HepG2 (cell line): ENCODE results near the gene NR3C2. TPM values are rescaled to one million over a fixed set of nuclear protein-coding genes. Genes with fewer than 3 reads are reported as not detected.

ENCODE experiments used
- ATAC-seq: fragments of 200-7000 bp; cut with Tn5 transposase; 3 replicates; pipeline ENCODE4 v1.9.1; 2020; ENCODE audit warnings: mild to moderate bottlenecking, moderate library complexity
- BruUV-seq: library from RNA; stranded (reverse); fragments of 400-500 nt; replicated peaks from 2 replicates; lab custom pipeline; 2021; lab: Mats Ljungman, UMichigan
- CTCF ChIA-PET: fragments of 300-600 bp; formaldehyde crosslinking; extraction: SDS; loops from one replicate; lab custom pipeline; 2021; ENCODE audit warnings: low total read pairs, inconsistent platforms, low intra/inter-chr PET ratio; lab: Yijun Ruan, JAX
- POLR2A ChIA-PET: fragments of 350-600 bp; sonication (Branson Sonifier 250); formaldehyde crosslinking; loops from one replicate; lab custom pipeline; 2020; ENCODE audit warnings: antibody characterized with exemption, inconsistent platforms; lab: Yijun Ruan, JAX
- DNase-seq: peaks from one replicate; pipeline ENCODE4 v3.0.0-alpha.2; 2015; ENCODE audit warnings: low spot score
- FAIRE-seq: peaks from 3 replicates; lab custom pipeline; 2011; peaks lifted over from hg19 to GRCh38; lab: Jason Lieb, UNC
- H2AFZ ChIP-seq: one replicate; pipeline ENCODE4 v1.6.1; 2011; ENCODE audit warnings: low read length, inconsistent platforms
- H3K27ac ChIP-seq: fragments of 300-600 bp; 3 replicates; pipeline ENCODE4 v1.8.0; 2011; ENCODE audit warnings: mixed run types, mild to moderate bottlenecking, mixed read lengths, low read length, inconsistent platforms; ENCODE audit not compliant: insufficient read depth; ENCODE audit errors: extremely low read length
- H3K27me3 ChIP-seq, 2 experiments: fragments of 200-600 bp in 1 of 2; 2 replicates in 1 of 2; 3 replicates in 1 of 2; pipeline versions ENCODE4 v1.6.0 to v1.8.0; 2011; ENCODE audit warnings: low read length in 2 of 2, mild to moderate bottlenecking in 2 of 2, moderate library complexity in 2 of 2, inconsistent platforms in 1 of 2; ENCODE audit not compliant: insufficient read depth in 2 of 2, control insufficient read depth in 1 of 2
- H3K36me3 ChIP-seq, 2 experiments: fragments of 200-600 bp in 1 of 2; replicated peaks in 1 of 2; 2 replicates in 1 of 2; 3 replicates in 1 of 2; pipeline versions ENCODE4 v1.5.1 to v1.8.0; 2011; ENCODE audit warnings: low read length in 2 of 2, inconsistent platforms in 1 of 2; ENCODE audit not compliant: insufficient read depth in 2 of 2, control insufficient read depth in 1 of 2
- H3K4me1 ChIP-seq: 2 replicates; pipeline ENCODE4 v1.5.1; 2012; ENCODE audit warnings: low read length, inconsistent platforms; ENCODE audit not compliant: insufficient read depth
- H3K4me2 ChIP-seq: 2 replicates; pipeline ENCODE4 v1.6.0; 2011; ENCODE audit warnings: low read depth, low read length, inconsistent platforms
- H3K4me3 ChIP-seq, 3 experiments: fragments of 200-600 bp in 1 of 3; sonication (generic), shearing (Covaris generic) in 1 of 3; replicated peaks in 1 of 3; 2 replicates each; pipeline ENCODE4 v1.5.1; 2011 to 2016; ENCODE audit warnings: low read length in 3 of 3, inconsistent platforms in 2 of 3, low read depth in 2 of 3, mild to moderate bottlenecking in 2 of 3, control low read depth in 1 of 3, mixed read lengths in 1 of 3; ENCODE audit not compliant: insufficient read depth in 1 of 3
- H3K79me2 ChIP-seq: one replicate; pipeline ENCODE4 v1.6.1; 2011; ENCODE audit warnings: low read length, inconsistent platforms; ENCODE audit not compliant: insufficient read depth
- H3K9ac ChIP-seq: 2 replicates; pipeline ENCODE4 v1.6.0; 2011; ENCODE audit warnings: mild to moderate bottlenecking, low read depth, low read length, inconsistent platforms; ENCODE audit not compliant: insufficient read depth
- H3K9me3 ChIP-seq: 2 replicates; pipeline ENCODE4 v1.5.1; 2012; ENCODE audit warnings: mild to moderate bottlenecking, low read length
- H4K20me1 ChIP-seq: 2 replicates; pipeline ENCODE4 v1.6.0; 2011; ENCODE audit warnings: inconsistent platforms, mild to moderate bottlenecking, low read length, moderate library complexity; ENCODE audit not compliant: insufficient read depth
- ATF7 ChIP-seq, 2 experiments: fragments of 450-650 bp in 1 of 2; sonication (generic) in 1 of 2; formaldehyde crosslinking in 1 of 2; IDR thresholded peaks; 2 replicates each; pipeline versions ENCODE4 v1.4.0 to v1.6.1; 2016 to 2020; ENCODE audit warnings: antibody characterized with exemption in 1 of 2, mild to moderate bottlenecking in 1 of 2, missing genetic modification reagents in 1 of 2
- HOXA9 ChIP-seq: sonication (generic); formaldehyde crosslinking; IDR thresholded peaks from 2 replicates; pipeline ENCODE4 v1.8.1; 2022; ENCODE audit warnings: missing genetic modification reagents, mild to moderate bottlenecking, moderate library complexity, borderline replicate concordance
- NAIF1 ChIP-seq: sonication (generic); formaldehyde crosslinking; IDR thresholded peaks from 2 replicates; pipeline ENCODE4 v1.5.0; 2020; ENCODE audit warnings: mild to moderate bottlenecking, missing genetic modification reagents, borderline replicate concordance
- ZBTB42 ChIP-seq: sonication (generic); formaldehyde crosslinking; IDR thresholded peaks from 2 replicates; pipeline ENCODE4 v1.5.0; 2020; ENCODE audit warnings: mild to moderate bottlenecking, missing genetic modification reagents
- ZNF558 ChIP-seq: sonication (generic); formaldehyde crosslinking; IDR thresholded peaks from 2 replicates; pipeline ENCODE4 v1.9.0; 2022; ENCODE audit warnings: mild to moderate bottlenecking, missing genetic modification reagents, borderline replicate concordance
- ZNF569 ChIP-seq: sonication (generic); formaldehyde crosslinking; IDR thresholded peaks from 2 replicates; pipeline ENCODE4 v1.5.0; 2020; ENCODE audit warnings: mild to moderate bottlenecking, missing genetic modification reagents, moderate library complexity, borderline replicate concordance
- ZNF781 ChIP-seq: sonication (generic); formaldehyde crosslinking; IDR thresholded peaks from 2 replicates; pipeline ENCODE4 v1.5.1; 2020; ENCODE audit warnings: borderline replicate concordance, mild to moderate bottlenecking, missing genetic modification reagents; ENCODE audit errors: not compliant biosample characterization
- WGBS: methylation state at CpG from one replicate; pipeline ENCODE4 v1.1.6; 2017; ENCODE audit warnings: low lambda C conversion rate; 5-methylcytosine and 5-hydroxymethylcytosine counted together
- in situ Hi-C: cut with HindIII; loops from 2 replicates; pipeline ENCODE4 v1.10.0; 2017; ENCODE audit warnings: low pct_unique_long_range_greater_than_20kb; ENCODE audit not compliant: extremely low pct_ligation_motif_present
- intact Hi-C: fragments of 100-400 bp; cut with micrococcal nuclease; formaldehyde crosslinking; loops from one replicate; pipeline ENCODE4 v1.10.0; 2022; ENCODE audit not compliant: unreplicated experiment
- polyA plus RNA-seq, 8 experiments: library from polyadenylated mRNA; depleted of rRNA in 3 of 8; stranded (reverse) in 7 of 8; unstranded in 1 of 8; fragments of >200 nt; fragmentation: Illumina TruSeq in 4 of 8; extraction: Trizol in 4 of 8; gene quantifications; 2 replicates each; pipeline versions ENCODE4 v1.2.1 to v1.2.3, GENCODE V29; 2011 to 2016; ENCODE audit warnings: low read depth in 4 of 8, missing spikeins in 1 of 8, mixed read lengths in 1 of 8; ENCODE audit not compliant: insufficient read depth in 1 of 8
- total RNA-seq, 5 experiments: library from RNA; depleted of rRNA; stranded (reverse); fragments of >200 nt; fragmentation: Illumina TruSeq; extraction: Trizol; gene quantifications; 2 replicates each; pipeline ENCODE4 v1.2.3, GENCODE V29; 2016; ENCODE audit warnings: low read depth in 1 of 5
- TF ChIP-seq, protein P1 (sequence below): sonication (generic); formaldehyde crosslinking; IDR thresholded peaks from 2 replicates; pipeline ENCODE4 v1.5.0; 2020; ENCODE audit warnings: mild to moderate bottlenecking, missing genetic modification reagents
- TF ChIP-seq, protein P2 (sequence below): sonication (generic); formaldehyde crosslinking; IDR thresholded peaks from 2 replicates; pipeline ENCODE4 v1.5.1; 2020; ENCODE audit warnings: mild to moderate bottlenecking, missing genetic modification reagents
- TF ChIP-seq, protein P3 (sequence below): sonication (generic); formaldehyde crosslinking; IDR thresholded peaks from 2 replicates; pipeline ENCODE4 v1.4.0; 2020; ENCODE audit warnings: mild to moderate bottlenecking, missing genetic modification reagents

The NR3C2 gene
- total and polyA plus RNA-seq, 2 of the 13 experiments (the other 11 are each of a cell fraction or from before 2014, with no cell fraction given) = 0.26 to 0.46 TPM

- in situ Hi-C loops (no loop called here), intact Hi-C loops (no loop called here)
- Histone ChIP-seq H3K36me3 (no peaks in the 10 kb centered on the region), H2AFZ (no peak overlapping the region), H3K4me3 (no peak overlapping the region), H3K4me1 (no peaks in the 10 kb centered on the region), H3K27me3 (no peaks in the 10 kb centered on the region), H3K9ac (no peak overlapping the region), H3K79me2 (no peaks in the 10 kb centered on the region), H3K4me2 (no peak overlapping the region), H3K27ac (no peak overlapping the region), H4K20me1 (no peaks in the 10 kb centered on the region), H3K9me3 (no peaks in the 10 kb centered on the region)
- FAIRE-seq (no peak), DNase-seq (no peak), ATAC-seq (no peak)
- ChIA-PET CTCF (no interaction called here), POLR2A (no interaction called here)
- WGBS = 49% methylated on average over 5 of the region's 5 CpGs
- BruUV-seq = no TSS peak
- TF ChIP-seq ZNF558 (CRISPR knock-in tag) (no peak), ZBTB42 (CRISPR knock-in tag) (no peak), ZNF781 (no peak), ZNF569 (CRISPR knock-in tag) (no peak), ATF7 (IDR thresholded peaks at IDR 0.05) (no peak), ATF7 (CRISPR knock-in tag; IDR thresholded peaks at IDR 0.05) (no peak), NAIF1 (CRISPR knock-in tag) (no peak), HOXA9 (CRISPR knock-in tag) (no peak)
- TF ChIP-seq, protein P1, sequence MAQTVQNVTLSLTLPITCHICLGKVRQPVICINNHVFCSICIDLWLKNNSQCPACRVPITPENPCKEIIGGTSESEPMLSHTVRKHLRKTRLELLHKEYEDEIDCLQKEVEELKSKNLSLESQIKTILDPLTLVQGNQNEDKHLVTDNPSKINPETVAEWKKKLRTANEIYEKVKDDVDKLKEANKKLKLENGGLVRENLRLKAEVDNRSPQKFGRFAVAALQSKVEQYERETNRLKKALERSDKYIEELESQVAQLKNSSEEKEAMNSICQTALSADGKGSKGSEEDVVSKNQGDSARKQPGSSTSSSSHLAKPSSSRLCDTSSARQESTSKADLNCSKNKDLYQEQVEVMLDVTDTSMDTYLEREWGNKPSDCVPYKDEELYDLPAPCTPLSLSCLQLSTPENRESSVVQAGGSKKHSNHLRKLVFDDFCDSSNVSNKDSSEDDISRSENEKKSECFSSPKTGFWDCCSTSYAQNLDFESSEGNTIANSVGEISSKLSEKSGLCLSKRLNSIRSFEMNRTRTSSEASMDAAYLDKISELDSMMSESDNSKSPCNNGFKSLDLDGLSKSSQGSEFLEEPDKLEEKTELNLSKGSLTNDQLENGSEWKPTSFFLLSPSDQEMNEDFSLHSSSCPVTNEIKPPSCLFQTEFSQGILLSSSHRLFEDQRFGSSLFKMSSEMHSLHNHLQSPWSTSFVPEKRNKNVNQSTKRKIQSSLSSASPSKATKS (CRISPR knock-in tag) = no peak
- TF ChIP-seq, protein P2, sequence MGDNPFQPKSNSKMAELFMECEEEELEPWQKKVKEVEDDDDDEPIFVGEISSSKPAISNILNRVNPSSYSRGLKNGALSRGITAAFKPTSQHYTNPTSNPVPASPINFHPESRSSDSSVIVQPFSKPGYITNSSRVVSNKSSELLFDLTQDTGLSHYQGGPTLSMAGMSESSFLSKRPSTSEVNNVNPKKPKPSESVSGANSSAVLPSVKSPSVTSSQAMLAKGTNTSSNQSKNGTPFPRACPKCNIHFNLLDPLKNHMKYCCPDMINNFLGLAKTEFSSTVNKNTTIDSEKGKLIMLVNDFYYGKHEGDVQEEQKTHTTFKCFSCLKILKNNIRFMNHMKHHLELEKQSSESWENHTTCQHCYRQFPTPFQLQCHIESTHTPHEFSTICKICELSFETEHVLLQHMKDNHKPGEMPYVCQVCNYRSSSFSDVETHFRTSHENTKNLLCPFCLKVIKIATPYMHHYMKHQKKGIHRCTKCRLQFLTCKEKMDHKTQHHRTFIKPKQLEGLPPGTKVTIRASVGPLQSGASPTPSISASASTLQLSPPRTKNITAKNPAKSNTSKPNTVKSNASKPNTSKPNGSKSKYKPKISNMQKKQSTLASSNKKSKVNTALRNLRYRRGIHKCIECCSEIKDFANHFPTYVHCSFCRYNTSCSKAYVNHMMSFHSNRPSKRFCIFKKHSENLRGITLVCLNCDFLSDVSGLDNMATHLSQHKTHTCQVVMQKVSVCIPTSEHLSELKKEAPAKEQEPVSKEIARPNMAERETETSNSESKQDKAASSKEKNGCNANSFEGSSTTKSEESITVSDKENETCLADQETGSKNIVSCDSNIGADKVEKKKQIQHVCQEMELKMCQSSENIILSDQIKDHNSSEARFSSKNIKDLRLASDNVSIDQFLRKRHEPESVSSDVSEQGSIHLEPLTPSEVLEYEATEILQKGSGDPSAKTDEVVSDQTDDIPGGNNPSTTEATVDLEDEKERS = no peak
- TF ChIP-seq, protein P3, sequence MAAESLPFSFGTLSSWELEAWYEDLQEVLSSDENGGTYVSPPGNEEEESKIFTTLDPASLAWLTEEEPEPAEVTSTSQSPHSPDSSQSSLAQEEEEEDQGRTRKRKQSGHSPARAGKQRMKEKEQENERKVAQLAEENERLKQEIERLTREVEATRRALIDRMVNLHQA (CRISPR knock-in tag) = no peak
Measured at GRCh38 chr4:148329751-148330150, 112.5 kb downstream of the NR3C2 start.
